Measurements from ENCODE around the gene SMYD3.
"Not testable (repeated sequence)": the region's sequence is repeated elsewhere in the genome, so short reads cannot be mapped to it uniquely, and the experiment has no call there.

The SMYD3 gene

DNA sequence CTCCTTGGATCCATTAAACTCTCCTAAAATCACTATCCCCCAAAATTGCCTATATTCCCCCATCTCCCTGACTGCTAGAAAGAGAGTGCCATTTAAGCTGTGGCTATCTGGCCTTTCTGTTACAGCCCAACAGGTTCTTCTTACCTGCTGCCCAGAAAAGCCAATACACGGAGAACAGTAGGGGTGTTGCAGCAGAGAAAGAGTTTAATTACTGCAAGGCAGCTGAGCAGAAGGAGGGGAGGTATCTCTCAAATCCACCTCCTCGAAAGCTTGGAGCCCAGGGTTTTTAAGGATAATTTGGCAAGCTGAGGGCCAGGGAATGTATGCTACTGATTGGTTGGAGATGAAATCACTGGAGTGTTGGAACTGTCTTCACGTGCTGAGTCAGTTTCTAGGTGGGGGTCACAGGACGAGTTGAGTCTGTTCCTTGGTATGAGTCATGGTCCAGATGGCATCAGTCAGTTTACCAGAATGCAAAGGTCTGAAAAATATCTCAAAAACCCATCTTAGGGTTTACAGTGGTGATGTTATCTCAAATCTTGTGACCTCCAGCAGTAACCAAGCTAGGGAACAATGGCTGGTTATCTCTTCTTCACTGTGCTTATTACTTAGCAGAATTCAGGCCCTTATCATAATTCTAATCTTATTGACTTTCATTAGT is 89.8 kb downstream of the SMYD3 start:
- no peak for DNase-seq (ENCODE audit: low read depth in 2 of 2)

DNA sequence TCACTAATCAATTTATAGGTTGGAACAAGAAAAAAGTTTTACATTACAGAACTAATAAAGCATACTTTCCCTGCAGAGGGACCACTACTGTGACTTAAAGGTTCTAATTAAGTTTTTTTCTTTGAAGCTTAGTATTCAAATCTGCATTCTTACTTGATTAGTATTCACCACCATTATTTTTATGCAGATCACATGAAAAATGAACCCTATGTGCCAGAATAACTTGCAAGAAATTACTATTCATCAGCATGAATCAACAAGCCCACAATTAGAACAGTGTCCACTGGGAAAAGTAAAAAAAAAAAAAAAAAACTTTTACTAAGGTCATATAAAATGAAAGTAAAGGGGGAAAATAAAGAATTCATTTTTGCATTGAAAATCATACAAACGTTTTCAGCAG is 90.8 kb downstream of the SMYD3 start:
- DNase-seq (ENCODE audit: low read depth in 2 of 2) = no peak

DNA sequence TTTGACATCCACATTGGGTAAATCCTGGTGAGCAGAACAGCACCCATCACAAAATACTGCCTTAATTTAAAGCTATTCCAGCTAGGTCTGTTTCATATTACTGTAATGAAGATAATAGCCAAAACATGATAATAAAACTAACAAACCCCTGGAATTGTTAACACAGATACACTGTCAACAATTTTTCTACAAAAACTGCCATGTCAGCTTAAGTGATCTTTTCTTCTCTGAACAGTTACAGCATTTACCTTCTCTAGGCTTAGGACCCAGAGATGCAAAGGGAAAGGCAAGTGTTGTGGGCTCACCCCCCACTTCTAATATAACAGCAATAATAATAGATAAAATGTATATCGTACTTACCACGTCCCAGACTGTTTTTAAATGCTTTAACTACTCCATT is 92.1 kb downstream of the SMYD3 start:
- DNase-seq (ENCODE audit: low read depth in 2 of 2) = no peak

DNA sequence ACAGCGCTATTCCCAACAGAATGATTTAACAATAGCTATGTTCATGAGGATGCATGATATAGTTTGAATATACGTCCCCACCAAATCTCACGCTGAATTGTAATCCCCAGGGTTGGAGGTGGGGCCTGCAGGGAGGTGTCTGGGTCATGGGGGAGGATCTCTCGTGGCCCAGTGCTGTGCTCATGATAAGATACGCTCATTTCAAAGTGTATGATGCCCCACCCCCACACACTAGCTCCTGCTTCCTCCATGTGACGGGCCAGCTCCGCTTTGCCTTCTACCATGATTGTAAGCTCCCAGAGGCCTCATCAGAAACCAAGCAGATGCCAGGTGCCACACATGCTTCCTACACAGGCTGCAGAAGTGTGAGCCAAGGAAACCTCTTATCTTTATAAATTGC is 93.6 kb downstream of the SMYD3 start:
- DNase-seq (ENCODE audit: low read depth in 2 of 2) = no peak

DNA sequence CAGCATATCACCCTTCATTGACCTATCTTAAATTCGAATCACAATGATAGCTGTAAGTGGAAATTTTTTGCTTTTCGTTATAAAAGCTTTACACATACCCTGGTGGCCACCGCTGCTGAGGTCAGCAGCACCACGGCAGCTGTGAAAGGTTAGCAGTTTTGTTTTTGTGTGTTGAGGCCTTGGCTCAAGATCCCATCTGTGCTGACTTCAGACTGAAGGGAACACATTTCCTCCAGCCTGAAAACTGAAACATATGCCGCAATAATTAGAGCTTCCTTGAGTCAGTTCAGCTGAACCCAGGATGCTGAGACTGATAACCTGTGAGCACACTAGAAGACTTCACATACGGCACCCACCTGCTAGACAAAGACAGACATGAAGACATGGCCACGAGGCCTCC is 103.0 kb downstream of the SMYD3 start:
- no peak for DNase-seq (ENCODE audit: low read depth in 2 of 2)

DNA sequence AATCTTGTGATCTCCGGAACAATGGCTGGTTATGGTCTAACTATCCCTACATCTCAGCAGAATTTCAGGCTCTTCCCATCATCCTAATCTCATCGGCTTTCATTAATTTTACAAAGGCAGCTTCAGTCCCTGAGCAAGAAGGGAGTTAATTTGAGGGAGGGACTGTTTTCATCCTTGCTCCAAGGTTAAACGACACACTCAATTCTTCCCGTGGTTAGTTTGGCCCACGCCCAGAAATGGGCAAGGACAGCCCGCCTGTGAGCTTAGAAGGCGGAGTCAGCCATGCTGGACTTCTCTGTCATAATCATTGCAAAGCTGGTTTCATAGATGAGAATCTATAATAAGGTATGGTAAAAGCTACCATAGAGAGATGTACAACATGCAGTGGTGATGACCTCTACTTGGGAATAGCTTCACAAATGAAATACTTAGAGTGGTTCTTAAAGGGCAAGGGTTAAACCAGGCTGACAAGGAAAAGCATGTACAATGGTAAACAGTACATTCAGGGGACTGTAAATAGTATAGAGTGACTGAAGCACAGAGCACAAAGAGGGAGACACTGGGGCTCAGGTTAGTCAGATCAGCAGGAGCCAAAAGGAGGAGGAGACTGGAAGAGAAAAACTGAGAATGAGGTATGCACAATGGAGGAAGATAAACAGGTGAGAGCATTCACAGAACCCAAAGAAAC is 108.8 kb downstream of the SMYD3 start:
- DNase-seq (ENCODE audit: low read depth in 2 of 2) = no peak

DNA sequence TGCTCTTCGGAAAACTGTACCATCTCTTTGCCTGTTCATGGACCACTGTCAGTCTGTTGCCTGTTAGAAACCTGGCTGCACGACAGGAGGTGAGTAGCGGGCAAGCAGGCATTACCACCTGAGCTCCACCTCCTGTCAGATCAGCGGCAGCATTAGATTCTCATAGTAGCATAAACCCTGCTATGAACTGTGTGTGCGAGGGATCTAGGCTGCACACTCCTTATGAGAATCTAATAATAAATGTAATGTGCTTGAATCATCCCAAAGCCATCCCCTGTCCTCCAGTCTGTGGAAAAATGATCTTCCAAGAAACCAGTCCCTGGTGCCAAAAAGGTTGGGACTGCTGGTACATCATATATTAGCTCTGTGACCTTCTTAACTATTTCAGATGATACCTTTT is 110.0 kb downstream of the SMYD3 start:
- no peak for DNase-seq (ENCODE audit: low read depth in 2 of 2)

DNA sequence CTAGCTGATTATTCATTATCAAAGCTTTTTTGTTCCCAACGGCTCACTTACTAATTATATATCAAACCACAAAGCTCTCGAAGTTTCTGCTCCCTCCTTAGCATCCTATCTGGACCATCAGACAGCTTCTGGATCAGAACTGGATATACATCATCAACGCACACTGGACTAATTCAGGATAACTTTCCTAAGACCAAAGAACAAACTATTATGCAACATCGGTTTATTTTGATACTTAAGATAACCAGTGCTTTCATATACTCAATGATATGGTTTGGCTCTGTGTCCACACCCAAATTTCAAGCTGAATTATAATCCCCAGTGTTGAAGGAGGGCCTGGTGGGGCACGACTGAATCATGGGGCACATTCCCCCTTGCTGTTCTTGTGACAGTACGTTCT is 110.8 kb downstream of the SMYD3 start:
- DNase-seq (ENCODE audit: low read depth in 2 of 2) = no peak

DNA sequence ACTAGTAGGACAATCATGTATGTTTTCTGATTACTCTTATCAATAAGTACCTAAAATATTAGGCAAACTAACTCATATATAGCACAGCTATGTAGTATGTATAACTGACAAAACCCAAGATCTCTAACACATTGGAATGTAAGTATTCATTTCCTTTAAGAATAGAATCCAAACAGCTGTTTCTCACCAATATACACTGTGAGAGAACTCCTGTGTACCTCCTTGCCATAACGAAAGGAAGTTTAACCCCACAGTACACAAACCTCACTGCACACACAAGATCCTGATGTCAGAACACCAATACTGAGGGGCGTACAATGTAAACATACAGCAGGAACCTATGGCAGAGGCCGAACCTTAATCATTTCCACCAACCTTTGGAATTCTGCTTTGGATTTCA is 113.0 kb downstream of the SMYD3 start:
- peak in 1 of 2 experiments; percentile 3 for DNase-seq (ENCODE audit: low read depth in 2 of 2)

DNA sequence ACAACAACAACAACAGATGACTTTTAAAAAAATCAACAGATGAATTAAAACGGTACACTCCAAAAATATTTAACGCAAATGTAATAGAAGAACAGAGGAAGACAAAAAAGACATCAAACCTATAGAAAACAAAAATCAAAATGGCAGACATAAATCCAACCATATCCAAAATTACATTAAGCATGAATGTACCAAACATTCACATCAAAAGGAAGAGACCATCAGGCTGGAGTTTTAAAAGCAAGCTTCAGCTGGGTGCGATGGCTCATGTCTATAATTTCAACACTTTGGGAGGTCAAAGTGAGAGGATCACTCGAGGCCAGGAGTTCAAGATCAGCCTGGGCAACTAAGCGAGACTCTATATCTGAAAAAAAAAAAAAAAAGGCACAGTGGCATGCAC is 116.2 kb downstream of the SMYD3 start:
- no peak for DNase-seq (ENCODE audit: low read depth in 2 of 2)

DNA sequence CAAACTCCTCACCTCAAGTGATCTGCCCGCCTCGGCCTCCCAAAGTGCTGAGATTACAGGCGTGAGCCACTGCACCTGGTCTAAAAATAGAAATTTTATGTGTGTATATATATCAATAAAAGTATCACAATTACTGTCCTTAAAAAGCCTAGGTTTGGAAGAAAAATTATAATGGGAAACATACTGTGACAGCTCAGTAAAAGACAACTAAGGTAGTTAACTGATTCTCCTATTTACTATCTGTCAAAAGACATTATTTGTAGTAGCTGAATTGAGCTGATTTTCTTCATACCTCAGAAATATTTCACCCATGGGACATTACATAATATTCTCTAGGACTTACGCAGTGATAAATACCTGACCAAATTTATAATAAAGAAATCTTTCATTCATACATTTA is 122.5 kb downstream of the SMYD3 start:
- no peak for DNase-seq (ENCODE audit: low read depth in 2 of 2)

DNA sequence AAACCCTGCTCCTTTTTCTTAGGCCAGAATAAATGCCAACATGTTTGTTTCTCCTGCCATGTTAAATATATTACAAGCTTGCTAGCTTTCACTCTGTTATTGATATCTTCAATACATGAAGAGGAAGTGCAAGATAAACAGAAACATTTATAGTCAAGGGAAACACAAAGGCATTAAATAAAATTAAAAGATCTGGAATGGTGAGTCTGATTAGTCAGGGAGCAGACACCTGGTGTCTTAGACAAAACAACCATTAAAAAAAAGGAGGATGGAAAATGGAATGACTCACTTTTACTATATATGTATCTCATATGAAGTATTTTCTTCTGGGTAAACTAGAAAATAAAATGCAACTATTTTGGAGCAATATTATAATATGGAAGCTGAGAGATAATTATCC is 123.3 kb downstream of the SMYD3 start:
- no peak for DNase-seq (ENCODE audit: low read depth in 2 of 2)

DNA sequence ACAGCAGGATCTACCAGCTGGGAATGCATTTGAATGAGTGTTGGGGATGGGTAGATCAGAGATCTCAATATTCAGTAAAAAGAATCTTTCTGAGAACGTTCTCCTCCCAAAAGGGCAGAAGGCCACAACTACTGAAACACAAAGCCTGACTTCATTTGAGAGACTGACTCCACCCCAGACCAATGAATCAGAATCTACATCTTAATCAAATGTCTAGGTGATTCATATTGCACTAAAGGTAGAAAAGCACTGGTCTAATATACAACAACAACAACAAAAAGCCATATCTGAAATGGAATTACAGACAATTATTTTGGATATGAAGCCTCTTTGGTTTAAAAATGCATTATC is 123.9 kb downstream of the SMYD3 start:
- no peak for DNase-seq (ENCODE audit: low read depth in 2 of 2)

DNA sequence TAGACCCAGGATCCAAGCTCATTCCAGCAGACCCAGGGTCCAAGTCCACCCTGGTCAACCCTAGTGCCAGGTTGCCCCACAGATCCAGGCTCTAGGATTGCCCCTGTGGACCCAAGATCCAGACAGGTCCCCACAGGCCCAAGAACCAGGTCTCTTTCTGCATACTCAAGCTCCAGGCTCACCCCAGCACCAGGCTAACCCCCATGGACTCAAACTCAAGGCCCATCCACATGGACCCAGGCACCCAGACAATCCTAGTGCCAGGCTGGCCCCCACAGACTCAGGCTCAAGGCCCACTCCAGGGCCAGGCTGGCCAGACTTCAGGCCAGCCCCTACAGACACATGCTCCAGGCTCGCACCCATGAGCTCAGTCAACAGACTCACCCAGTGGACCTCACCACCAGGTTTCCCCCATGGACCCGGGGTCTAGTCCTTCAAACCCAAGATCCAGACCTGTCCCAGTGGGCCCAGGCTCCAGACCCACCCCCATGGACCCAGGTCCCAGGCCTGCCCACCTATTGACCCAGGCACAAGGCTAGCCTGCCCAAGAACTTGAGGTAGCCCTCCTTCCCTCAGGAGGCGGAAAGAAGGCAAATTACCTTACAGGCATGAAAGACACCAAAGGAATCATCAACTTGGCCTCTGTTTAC is 124.4 kb downstream of the SMYD3 start:
- DNase-seq (ENCODE audit: low read depth in 2 of 2) = no peak

DNA sequence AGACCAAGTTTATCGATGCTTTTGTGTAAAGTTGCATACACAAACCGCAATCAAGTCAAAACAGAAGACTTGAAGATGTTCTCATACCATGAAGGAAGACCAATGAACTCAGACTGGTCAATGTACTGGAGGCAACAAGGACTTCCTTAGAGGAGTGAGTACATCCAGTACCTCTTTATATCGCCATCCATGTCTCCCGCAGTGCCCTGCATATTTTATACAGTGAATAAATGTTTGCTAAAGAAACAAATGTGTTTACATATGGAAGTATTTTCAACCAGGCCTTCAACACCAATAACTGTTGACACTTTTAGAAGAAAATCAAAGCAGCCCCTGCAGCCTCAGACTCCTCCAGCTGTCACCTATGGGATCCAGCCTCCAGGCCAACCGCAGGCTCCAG is 125.6 kb downstream of the SMYD3 start:
- DNase-seq (ENCODE audit: low read depth in 2 of 2) = no peak

DNA sequence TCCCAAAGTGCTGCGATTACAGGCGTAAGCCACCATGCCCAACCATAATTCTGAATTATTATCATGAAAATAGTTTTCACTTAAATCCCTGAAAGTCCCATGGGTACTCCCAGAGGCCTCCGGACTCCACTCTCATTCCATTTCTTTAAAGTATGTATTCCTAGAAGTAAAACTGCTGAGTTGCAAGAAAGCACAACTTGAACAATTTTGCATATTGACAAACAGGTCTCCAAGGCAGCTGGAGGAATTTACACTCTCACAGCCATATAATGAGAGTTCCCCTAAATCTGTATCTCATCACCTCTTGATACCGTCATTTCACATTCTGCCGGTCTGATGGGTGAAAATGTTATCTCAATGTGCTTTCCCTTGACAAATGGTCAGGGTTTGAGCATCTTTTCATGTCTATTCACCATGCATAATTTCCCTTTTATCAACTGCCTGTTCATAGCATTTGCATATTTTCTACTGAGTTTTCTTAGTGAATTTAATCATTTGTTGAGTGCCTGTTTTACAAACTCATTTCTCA is 129.4 kb downstream of the SMYD3 start:
- DNase-seq (ENCODE audit: low read depth in 2 of 2) = no peak

DNA sequence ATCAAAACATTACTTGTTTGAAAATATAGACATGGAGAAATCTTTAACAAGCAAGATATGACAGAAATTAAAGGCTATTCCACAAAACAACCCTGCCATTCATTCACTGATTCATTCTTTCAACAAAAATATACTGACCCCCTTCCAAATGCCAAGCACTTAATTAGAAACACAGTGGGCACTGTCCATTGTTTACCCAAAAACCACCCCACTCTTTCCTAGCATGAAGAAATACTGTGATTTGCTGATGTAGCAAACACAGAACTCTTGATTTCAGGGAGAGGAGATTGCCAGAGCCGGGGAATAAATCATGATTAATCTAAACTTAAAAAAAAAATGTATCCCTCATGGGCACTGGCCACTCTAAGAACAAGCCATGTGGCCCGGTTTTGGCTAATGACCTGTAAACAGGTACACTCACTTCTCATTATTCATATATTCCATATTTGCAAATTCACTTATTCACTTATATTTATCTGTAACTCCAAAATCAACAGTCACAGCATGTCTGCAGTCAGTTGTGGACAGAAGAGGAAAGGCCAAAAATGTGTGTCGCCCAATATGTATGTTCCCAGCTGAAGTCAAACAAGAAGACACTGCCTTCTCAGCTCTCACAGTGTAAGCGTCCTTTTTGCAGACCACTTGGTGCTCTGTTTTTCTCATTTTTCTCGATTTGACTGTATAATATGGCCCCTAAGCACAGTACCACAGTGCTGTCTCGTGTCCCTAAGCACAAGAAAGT is 133.1 kb downstream of the SMYD3 start:
- no peak for DNase-seq (ENCODE audit: low read depth in 2 of 2)

DNA sequence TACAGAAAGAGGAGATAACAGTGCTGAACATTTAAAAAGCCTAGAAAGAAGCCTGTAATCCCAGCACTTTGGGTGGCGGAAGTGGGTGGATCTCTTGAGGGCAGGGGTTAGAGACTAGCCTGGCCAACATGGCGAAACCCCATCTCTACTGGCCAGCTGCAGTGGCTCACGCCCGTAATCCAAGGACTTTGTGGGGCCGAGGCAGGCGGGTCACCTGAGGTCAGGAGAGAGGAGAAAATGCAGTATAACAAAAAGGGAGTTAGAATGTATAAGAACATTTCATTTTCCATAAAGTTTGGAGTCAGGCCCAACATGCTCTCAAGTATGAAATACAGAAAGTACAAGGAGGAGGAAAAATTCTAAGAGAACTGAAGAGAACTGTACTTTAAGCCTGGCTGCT is 134.5 kb downstream of the SMYD3 start:
- no peak for DNase-seq (ENCODE audit: low read depth in 2 of 2)

DNA sequence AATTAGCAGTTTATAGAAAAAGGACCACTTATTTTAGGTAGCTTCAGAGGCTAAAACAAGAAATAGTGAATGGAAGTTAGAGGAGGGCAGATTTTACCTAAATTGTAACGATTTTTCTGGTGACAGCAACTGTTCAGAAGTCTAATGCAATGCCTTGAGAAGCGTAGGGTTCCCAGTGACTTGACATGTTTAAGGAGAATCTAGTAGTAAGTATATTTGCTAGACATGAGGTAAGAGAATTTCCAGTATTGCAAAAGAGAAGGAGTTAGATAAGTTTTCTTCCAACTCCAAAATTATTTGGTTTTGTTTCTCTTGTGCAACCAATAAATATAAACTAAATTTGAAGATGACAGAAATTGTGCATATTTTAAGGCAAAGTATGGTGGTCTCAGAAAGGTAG is 140.0 kb downstream of the SMYD3 start:
- DNase-seq (ENCODE audit: low read depth in 2 of 2) = no peak

DNA sequence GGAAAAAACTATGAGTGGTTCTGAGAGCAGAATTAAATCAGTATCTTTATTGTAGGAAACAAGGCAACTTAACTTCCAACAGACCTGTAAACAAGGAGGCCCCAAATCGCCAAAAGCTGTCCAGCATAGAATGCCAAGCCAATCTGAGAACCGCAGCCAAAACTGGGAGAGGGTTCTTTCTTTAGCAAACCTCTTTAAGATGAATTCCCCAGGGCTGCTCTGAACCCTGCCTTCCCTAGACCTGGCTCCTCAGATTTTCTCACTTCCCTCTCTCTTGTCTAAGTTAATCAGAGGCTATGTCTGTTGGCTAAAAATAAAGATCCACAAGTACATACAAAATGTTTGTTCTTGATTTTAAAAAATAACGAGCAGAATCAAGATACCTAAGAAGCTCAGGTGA is 141.4 kb downstream of the SMYD3 start:
- DNase-seq (ENCODE audit: low read depth in 2 of 2) = no peak

DNA sequence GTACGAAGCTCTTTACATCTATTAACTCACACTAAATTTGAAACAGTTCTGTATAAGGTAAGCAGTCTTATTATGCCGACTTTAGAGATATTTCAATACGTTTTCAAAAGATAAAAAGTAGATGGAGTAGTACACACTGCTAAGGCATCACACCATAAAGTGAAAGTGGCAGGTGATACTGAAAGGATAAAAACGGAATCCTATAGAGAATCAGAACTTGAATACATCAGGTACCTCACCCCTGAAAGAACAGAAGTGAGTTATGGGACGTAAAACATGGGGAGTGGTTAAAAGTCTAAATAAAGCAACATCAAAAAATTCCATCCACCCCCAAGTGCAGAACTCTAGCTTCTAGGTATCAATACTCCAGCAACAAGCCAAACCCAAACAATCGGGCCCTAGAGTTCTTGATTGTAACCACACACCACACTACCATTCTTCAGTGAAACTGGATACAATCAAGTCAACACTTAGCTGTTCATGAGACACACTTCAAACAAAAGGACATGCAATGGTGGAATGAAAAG is 142.6 kb downstream of the SMYD3 start:
- DNase-seq (ENCODE audit: low read depth in 2 of 2) = no peak

DNA sequence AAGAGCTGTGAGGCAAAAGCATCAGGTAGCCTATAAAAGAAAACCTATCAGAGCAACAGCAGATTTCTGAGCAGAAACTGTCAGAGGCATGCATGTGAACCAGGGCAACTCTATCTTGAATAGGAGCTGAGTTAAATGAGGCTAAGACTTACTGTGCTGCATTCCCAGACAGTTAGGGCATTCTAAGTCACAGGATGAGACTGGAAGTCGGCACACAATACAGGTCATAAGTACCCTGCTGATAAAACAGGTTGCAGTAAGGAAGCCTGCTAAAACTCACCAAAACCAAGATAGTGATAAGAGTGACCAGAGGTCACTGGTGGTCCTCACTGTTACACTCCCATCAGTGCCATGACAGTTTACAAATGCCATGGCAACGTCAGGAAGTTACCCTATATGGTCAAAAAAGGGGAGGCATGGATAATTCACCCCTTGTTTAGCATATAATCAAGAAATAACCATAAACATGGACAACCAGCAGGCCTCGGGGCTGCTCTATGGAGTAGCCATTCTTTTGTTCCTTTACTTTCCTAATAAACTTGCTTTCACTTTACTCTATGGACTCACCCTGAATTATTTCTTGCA is 150.0 kb downstream of the SMYD3 start:
- DNase-seq (ENCODE audit: low read depth in 2 of 2) = not testable (repeated sequence)
